ENCODE results near the gene MSL3.

Gene MSL3

DNA sequence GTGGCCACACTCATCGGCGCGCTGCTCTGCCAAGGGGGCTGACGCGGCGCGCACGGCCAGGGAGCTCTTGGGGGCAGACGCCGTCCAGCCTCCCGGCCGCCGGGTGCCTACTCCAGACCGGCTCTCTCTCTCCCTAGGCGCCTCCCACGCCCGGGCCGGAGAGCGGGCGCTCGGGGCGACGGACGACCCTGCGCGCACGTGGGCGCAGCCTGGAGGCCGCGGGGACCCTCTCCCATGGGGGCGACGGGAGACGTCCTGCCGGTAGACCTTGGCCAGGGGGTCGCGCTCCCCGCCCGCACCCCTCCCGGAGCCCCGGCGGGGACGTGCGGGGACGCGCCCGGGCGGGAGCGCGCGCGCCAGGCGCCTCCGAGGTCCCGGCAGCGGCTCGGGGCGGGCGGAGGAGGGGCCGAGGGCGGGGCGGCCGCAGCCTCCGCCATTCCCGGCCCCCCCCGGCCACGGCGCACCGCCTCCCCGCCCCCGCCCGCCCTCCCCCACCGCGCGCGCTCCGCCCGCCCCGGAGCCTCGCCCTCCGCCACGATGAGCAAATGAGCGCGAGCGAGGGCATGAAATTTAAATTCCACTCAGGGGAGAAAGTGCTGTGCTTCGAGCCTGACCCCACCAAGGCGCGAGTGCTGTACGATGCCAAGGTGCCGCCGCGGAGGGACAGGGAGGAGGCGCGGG, at the start of gene MSL3:
Gene MSL3, plus strand, starts transcription at position 519 of the 681 bp plus-strand sequence. Its CDS starts 27 bp downstream, at position 546.
- peak; percentile 73 for DNase-seq (ENCODE audit: low read depth)

DNA sequence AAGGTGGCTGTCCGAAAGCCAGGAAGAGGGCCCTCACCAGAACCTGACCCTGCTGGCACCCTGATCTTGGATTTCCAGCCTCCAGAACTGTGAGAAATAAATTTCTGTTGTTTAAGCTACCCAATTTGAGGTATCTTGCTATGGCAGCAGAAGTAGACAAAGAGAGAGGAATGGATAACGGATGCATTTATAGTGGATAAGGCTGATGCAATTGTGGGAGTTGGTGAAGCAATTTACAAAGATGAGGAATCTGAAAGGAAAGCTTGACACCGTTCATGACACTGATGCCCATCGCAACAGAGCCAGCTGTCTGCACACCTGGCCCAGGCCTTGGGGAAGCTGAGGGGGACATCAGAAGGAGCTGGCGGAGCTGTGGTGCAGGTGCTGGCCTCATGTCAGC, 35.7 kb upstream of the MSL3 start:
- no peak for DNase-seq (ENCODE audit: low read depth)

DNA sequence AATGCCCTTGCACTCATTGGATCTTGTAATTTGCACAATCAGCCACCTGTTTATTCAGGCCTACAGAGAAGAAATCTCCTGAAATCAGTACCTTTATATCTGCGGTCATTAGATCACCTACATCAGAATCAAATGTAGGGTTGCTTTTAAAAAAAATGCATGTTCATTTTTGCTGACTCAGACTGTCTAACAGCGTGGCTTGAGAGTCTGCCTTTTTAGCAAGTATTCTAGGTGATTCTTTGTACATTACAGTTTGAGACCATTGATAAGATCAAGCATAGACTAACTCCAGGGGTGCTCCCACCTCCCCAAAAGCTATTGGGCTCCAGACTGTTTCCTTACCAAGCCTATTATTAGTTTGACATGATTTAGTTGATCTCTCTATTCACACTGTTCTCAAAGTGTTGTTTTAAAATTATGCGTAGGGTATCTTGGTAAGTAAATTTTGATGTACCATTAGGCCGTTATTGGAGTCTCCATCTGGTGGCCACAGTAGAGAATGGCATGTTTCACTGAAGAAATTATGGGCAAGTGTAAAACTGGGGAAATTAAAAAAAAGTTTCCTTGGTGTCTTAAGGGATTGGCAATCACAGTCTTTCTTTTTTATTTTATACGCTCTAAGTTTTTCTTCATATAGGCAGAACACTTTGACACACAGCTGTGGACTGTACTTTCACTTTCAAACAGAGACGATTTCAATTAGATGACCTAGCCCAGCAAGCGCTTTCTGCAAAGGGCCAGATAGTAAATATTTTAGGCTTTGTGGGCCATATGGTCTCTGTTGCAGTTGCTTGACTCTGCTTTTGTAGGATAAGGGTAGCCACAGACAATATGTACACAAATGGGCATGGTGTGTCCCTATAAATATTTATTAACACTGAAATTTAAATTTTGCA, 33.7 kb upstream of the MSL3 start:
- peak; percentile 40 for DNase-seq (ENCODE audit: low read depth)

- DNase-seq (ENCODE audit: low read depth), result no peak
These were observed 32.2 kb upstream of the MSL3 start for GRCh38 chrX:11725631-11726442.

GRCh38 chrX:11728556-11728955, 29.5 kb upstream of the MSL3 start:
- no peak for DNase-seq (ENCODE audit: low read depth)

DNA sequence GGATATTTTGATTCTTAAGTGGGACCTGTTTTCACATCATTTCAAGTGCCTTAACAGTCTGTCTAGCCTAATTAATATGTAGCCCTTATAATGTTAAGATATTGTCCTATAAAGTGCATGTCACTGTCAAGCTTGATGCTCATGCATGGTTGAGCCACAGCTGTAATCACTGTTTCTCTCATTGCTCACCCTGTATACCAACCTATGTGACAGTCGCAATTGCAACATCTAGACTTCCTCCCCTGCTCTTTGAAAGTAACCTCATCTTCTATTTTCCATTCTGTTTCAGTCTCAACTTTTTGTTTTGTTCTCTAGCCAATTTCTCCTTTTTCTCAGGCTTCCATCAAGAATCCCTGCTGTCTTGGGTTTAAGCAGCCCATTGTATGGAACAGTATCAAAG, 24.4 kb upstream of the MSL3 start:
- DNase-seq (ENCODE audit: low read depth), result no peak

- no peak for DNase-seq (ENCODE audit: low read depth)
These were observed 18.3 kb upstream of the MSL3 start for GRCh38 chrX:11739776-11740175.

GRCh38 chrX:11740794-11741193, 17.2 kb upstream of the MSL3 start:
- DNase-seq (ENCODE audit: low read depth), result no peak

GRCh38 chrX:11741574-11741973, 16.5 kb upstream of the MSL3 start:
- DNase-seq (ENCODE audit: low read depth), result no peak

- DNase-seq (ENCODE audit: low read depth), result no peak
These were observed 12.2 kb upstream of the MSL3 start for GRCh38 chrX:11745881-11746280.

- no peak for DNase-seq (ENCODE audit: low read depth)
These were observed 8.0 kb upstream of the MSL3 start for GRCh38 chrX:11750046-11750445.

DNA sequence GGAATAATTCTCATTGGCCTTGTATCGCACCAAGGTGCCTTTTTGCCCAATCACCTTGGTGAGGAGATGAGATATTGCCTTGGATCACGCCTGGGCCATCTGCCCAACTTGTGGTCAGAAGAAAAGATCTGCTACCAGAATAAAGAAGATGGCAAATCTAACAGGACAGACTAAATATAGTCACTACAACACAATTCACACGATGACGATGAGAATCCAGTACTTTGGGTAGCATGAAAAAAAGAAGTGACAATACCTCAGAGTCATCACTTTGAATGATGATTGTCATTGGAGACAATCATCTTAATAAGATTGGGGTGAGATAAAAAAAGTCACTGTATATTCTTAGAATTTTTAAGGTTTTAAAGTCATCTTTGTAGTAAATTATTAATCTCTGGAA, 7.3 kb upstream of the MSL3 start:
- no peak for DNase-seq (ENCODE audit: low read depth)

DNA sequence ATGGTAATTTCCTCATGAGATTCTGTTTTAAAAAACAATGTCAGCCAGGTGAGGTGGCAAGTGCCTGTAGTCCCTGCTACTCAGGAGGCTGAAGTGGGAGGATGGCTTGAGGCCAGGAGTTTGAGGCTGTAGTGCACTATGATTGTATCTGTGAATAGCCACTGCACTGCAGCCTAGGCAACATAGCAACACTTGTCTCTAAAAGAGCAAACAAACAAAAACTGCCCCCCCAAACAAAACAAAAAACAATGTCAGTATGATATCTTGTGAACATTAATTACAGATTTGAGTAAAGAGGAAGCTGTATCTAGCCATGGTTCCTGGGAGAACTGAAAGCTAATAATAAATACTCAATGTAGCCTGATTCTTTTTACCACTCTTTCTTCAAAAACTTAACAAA, 6.8 kb upstream of the MSL3 start:
- DNase-seq (ENCODE audit: low read depth), result no peak

DNA sequence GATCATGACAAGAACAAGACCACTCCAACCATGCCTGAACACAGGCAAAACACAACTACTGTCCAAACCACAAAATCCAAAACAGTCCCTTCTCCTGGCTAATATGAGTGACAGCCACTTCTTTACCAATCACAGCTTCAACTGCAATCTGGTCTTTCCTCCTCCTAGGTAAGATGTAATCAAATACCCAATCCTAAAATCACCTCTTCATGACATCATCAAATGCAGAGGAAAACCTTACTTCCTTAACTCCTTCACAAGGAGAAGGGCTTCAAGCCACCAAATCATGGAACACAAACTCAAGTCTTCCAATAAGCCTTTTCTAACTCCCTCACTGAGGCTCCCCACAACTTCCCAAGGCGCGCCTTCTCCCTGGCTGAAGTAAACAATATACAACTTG, 4.4 kb upstream of the MSL3 start:
- DNase-seq (ENCODE audit: low read depth), result no peak

GRCh38 chrX:11754958-11755645, 2.9 kb upstream of the MSL3 start:
- no peak for DNase-seq (ENCODE audit: low read depth)

GRCh38 chrX:11755724-11756123, 2.3 kb upstream of the MSL3 start:
- DNase-seq (ENCODE audit: low read depth), result no peak

- DNase-seq (ENCODE audit: low read depth), result peak; percentile 31
These were observed 1.4 kb upstream of the MSL3 start for GRCh38 chrX:11756354-11757318.

- DNase-seq (ENCODE audit: low read depth), result no peak
These were observed 679 bp upstream of the MSL3 start for GRCh38 chrX:11757397-11757718.

DNA sequence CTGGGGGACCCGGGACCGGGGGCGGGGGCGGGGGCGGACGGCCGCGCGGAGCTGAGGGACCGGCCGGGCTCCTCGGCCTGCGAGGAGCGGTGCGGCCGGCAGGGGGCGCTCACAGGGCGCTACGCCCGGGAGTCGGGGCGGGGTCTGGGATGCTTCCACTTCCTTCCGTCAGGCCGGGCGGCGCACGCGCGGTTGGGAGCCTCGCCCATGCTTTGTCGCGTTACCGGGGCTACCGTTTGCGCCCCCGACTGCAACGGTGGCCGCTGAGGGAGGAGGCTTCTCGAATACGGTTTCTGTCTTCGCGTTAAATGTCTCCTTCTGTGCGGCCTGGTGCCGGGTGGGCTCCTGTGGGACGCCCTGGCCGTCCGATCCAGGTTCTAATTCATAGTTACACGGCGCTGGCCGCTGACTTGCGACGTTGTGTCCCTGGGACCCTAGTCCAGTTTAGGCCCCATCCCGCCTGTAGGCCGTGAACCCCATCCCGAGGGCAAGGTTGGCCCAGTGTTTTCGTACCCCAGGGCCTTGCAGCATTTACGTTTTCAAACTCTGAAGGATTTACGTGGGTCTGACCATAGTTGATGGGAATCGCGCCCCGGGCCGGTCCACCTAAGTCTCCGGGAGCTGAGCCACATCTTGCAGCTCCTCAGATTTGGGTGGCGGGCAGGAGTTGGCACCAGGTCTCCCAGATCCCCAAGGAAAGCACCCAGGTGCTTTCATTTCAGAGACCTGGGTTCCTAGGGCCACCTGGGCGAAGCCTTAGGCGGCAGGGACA, 549 bp downstream of the MSL3 start:
- peak; percentile 81 for DNase-seq (ENCODE audit: low read depth)

DNA sequence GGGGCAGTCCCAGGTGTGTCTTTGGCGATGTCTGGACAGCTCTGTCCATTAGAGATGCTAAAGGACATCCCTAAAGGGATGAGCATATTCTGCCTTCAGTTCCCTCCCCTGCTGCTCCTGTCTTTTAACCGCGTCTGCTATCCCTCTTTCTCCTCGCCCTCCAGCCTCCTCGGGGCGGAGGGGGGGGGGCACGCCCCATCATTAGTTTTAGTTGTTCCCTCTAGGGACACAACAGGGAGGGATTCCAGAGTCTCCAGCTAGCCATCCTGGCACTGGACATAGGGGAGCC, 1.1 kb downstream of the MSL3 start:
- no peak for DNase-seq (ENCODE audit: low read depth)
